PC-3 (cell line): ENCODE data around the gene RASSF5. TPM values are rescaled to one million over a fixed set of nuclear protein-coding genes. Genes with fewer than 3 reads are reported as not detected.

ENCODE experiments used
- ATAC-seq: fragments of 200-7000 bp; cut with Tn5 transposase; 2 replicates; pipeline ENCODE4 v1.9.1; 2020; ENCODE audit warnings: mild to moderate bottlenecking, moderate library complexity
- BruUV-seq: library from RNA; stranded (reverse); fragments of 400-500 nt; replicated peaks from 2 replicates; lab custom pipeline; 2021; lab: Mats Ljungman, UMichigan
- CTCF ChIA-PET: fragments of 300-600 bp; sonication (Branson Sonifier 250); formaldehyde crosslinking; loops from one replicate; lab custom pipeline; 2022; ENCODE audit warnings: antibody characterized with exemption; lab: Charles Lee
- POLR2A ChIA-PET: fragments of 300-600 bp; sonication (Branson Sonifier 250); formaldehyde crosslinking; loops from one replicate; lab custom pipeline; 2022; ENCODE audit warnings: antibody characterized with exemption; ENCODE audit not compliant: unreplicated experiment; lab: Charles Lee
- DNase-seq: peaks from one replicate; pipeline ENCODE4 v3.0.0-alpha.2; 2015
- H2AFZ ChIP-seq: fragments of 300-600 bp; sonication (generic); 2 replicates; pipeline ENCODE4 v1.6.0; 2016; ENCODE audit warnings: antibody characterized with exemption, low read length
- H3F3A ChIP-seq: fragments of 300-600 bp; sonication (generic); one replicate; pipeline ENCODE4 v1.6.0; 2017; ENCODE audit warnings: antibody characterized with exemption, low read length, control low read depth, mild to moderate bottlenecking; ENCODE audit not compliant: unreplicated experiment
- H3K27ac ChIP-seq: fragments of 300-600 bp; sonication (generic); 2 replicates; pipeline ENCODE4 v1.5.1; 2016; ENCODE audit warnings: mild to moderate bottlenecking, low read length
- H3K27me3 ChIP-seq: fragments of 300-600 bp; sonication (generic); 2 replicates; pipeline ENCODE4 v1.6.1; 2016; ENCODE audit warnings: low read length, mixed read lengths
- H3K36me3 ChIP-seq: fragments of 300-600 bp; sonication (generic); 2 replicates; pipeline ENCODE4 v1.6.1; 2016; ENCODE audit warnings: low read depth, mixed run types, low read length, mixed read lengths
- H3K4me1 ChIP-seq: fragments of 300-600 bp; sonication (generic); 2 replicates; pipeline ENCODE4 v1.5.1; 2016; ENCODE audit warnings: low read length; ENCODE audit not compliant: insufficient read depth
- H3K4me2 ChIP-seq: fragments of 300-600 bp; sonication (generic); 2 replicates; pipeline ENCODE4 v1.6.0; 2016; ENCODE audit warnings: low read length
- H3K4me3 ChIP-seq: fragments of 300-600 bp; sonication (generic); 2 replicates; pipeline ENCODE4 v1.5.1; 2016; ENCODE audit warnings: mild to moderate bottlenecking, low read length, mixed read lengths
- H3K79me2 ChIP-seq: fragments of 300-600 bp; sonication (generic); 2 replicates; pipeline ENCODE4 v1.6.1; 2017; ENCODE audit warnings: low read length, mixed read lengths
- H3K9ac ChIP-seq: fragments of 300-600 bp; sonication (generic); 2 replicates; pipeline ENCODE4 v1.6.0; 2016; ENCODE audit warnings: mild to moderate bottlenecking, low read length
- H3K9me2 ChIP-seq: fragments of 300-600 bp; sonication (generic); replicated peaks from 2 replicates; pipeline ENCODE4 v1.6.1; 2016; ENCODE audit warnings: mixed run types, low read length, mixed read lengths
- H3K9me3 ChIP-seq: fragments of 300-600 bp; sonication (generic); 2 replicates; pipeline ENCODE4 v1.6.1; 2016; ENCODE audit warnings: low read length, mixed read lengths
- H4K20me1 ChIP-seq: fragments of 300-600 bp; sonication (generic); 2 replicates; pipeline ENCODE4 v1.6.1; 2016; ENCODE audit warnings: low read length, mixed read lengths
- EZH2 ChIP-seq: fragments of 300-600 bp; sonication (generic); IDR thresholded peaks from one replicate; pipeline ENCODE4 v1.6.1; 2017; ENCODE audit warnings: antibody characterized with exemption, mild to moderate bottlenecking, low read length; ENCODE audit not compliant: unreplicated experiment
- EZH2phosphoT487 ChIP-seq: fragments of 300-600 bp; sonication (generic); IDR thresholded peaks from 2 replicates; pipeline ENCODE4 v1.6.1; 2018; ENCODE audit warnings: mild to moderate bottlenecking, antibody characterized with exemption, low read length, borderline replicate concordance
- intact Hi-C: fragments of 100-400 bp; cut with micrococcal nuclease; formaldehyde crosslinking; loops from 2 replicates; pipeline ENCODE4 v1.9.0; 2023
- total RNA-seq: library from RNA; depleted of rRNA; stranded (reverse); fragments of >200 nt; gene quantifications from 2 replicates; pipeline ENCODE4 v1.2.3, GENCODE V29; 2014
- TF ChIP-seq, protein P1 (sequence below): fragments of 300-600 bp; sonication (generic); conservative IDR thresholded peaks from 2 replicates; pipeline ENCODE4 v1.5.1; 2017; ENCODE audit warnings: antibody characterized with exemption, low read depth, mild to moderate bottlenecking, low read length

The RASSF5 gene
- total RNA-seq, 1 experiment from 2014 or later, result 15.5 TPM

DNA sequence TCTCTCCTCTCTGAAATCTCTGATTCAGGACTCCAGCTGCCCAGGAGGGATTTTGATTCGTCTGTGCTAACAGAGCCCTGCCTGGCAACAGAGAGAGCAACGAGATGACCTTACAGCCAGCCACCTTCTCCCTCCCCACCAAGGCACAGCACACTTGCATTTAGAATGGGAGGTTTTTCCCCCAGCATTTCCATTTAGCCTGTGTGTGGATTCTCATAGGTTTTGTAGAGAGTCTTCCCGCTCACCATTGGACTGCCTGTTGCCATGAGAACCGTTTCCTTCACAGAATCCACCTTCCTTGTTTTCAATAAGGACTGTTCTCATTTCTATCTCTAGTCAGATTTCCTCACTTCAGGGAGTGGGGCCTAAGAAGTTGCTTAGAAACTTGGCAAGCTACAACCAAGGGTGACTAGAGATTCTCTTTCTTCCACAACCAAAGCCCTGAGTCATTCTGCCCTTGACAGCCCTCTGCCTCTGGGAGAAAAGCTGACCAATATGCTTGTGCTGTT lies 42.8 kb upstream of the RASSF5 start:
- Histone ChIP-seq H3K4me1 (peaks cover 16% of the 10 kb centered on the region), H3K27me3 (no peaks in the 10 kb centered on the region), H3K4me3 (no peak overlapping the region), H3K9me2 (no peaks in the 10 kb centered on the region), H3K79me2 (no peaks in the 10 kb centered on the region), H3K9ac (no peak overlapping the region), H4K20me1 (no peaks in the 10 kb centered on the region), H3K9me3 (no peaks in the 10 kb centered on the region), H3K4me2 (no peak overlapping the region), H3K27ac (no peak overlapping the region), H2AFZ (no peak overlapping the region), H3K36me3 (no peaks in the 10 kb centered on the region; the same call in 1 of the 2 replicates), H3F3A (no peaks in the 10 kb centered on the region)
- peak; percentile 64 for DNase-seq
- BruUV-seq, result no TSS peak
- intact Hi-C loops, result no loop called here
- no peak for ATAC-seq
- ChIA-PET CTCF (no interaction called here), POLR2A (no interaction called here)
- TF ChIP-seq EZH2phosphoT487 (no peak), EZH2 (no peak)
- TF ChIP-seq, protein P1, sequence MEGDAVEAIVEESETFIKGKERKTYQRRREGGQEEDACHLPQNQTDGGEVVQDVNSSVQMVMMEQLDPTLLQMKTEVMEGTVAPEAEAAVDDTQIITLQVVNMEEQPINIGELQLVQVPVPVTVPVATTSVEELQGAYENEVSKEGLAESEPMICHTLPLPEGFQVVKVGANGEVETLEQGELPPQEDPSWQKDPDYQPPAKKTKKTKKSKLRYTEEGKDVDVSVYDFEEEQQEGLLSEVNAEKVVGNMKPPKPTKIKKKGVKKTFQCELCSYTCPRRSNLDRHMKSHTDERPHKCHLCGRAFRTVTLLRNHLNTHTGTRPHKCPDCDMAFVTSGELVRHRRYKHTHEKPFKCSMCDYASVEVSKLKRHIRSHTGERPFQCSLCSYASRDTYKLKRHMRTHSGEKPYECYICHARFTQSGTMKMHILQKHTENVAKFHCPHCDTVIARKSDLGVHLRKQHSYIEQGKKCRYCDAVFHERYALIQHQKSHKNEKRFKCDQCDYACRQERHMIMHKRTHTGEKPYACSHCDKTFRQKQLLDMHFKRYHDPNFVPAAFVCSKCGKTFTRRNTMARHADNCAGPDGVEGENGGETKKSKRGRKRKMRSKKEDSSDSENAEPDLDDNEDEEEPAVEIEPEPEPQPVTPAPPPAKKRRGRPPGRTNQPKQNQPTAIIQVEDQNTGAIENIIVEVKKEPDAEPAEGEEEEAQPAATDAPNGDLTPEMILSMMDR, result no peak

DNA sequence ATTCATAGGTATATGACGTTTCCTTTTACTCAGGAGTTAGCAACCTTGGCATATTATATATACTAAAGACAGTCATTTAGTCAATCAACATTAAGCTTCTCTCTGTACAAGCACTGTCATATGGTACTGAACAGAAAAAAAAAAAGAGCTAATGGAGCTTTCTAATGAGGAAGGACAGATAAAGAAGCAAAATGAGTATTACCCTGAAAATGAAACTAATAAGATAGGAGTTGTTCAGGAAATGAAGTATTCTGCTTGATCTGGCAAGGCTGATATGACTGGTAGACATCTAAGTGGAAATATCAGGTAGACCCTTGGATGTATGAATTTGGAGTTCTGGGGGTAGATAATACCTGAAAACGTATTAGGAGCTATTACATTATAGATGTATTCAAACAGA lies 41.4 kb upstream of the RASSF5 start:
- DNase-seq (no peak), ATAC-seq (no peak)
- Histone ChIP-seq H3K4me3 (no peak overlapping the region), H4K20me1 (no peaks in the 10 kb centered on the region), H3K36me3 (no peaks in the 10 kb centered on the region; the same call in 1 of the 2 replicates), H3K9ac (no peak overlapping the region), H3K27me3 (no peaks in the 10 kb centered on the region), H3K4me1 (peaks cover 30% of the 10 kb centered on the region), H3F3A (no peaks in the 10 kb centered on the region), H3K4me2 (no peak overlapping the region), H3K9me2 (no peaks in the 10 kb centered on the region), H3K27ac (no peak overlapping the region), H2AFZ (no peak overlapping the region), H3K9me3 (no peaks in the 10 kb centered on the region), H3K79me2 (peaks cover 6% of the 10 kb centered on the region; the same call in 1 of the 2 replicates)
- intact Hi-C loops, result no loop called here
- CTCF ChIA-PET, result interaction anchor here (0.7 kb wide), 1 partner anchor 664 kb away, joined by 4 read pairs; no protein-coding TSS in a partner anchor
- TF ChIP-seq, protein P1, result no peak
- TF ChIP-seq EZH2, result no peak
- no peak for TF ChIP-seq EZH2phosphoT487
- no TSS peak for BruUV-seq
- POLR2A ChIA-PET, result no interaction called here

DNA sequence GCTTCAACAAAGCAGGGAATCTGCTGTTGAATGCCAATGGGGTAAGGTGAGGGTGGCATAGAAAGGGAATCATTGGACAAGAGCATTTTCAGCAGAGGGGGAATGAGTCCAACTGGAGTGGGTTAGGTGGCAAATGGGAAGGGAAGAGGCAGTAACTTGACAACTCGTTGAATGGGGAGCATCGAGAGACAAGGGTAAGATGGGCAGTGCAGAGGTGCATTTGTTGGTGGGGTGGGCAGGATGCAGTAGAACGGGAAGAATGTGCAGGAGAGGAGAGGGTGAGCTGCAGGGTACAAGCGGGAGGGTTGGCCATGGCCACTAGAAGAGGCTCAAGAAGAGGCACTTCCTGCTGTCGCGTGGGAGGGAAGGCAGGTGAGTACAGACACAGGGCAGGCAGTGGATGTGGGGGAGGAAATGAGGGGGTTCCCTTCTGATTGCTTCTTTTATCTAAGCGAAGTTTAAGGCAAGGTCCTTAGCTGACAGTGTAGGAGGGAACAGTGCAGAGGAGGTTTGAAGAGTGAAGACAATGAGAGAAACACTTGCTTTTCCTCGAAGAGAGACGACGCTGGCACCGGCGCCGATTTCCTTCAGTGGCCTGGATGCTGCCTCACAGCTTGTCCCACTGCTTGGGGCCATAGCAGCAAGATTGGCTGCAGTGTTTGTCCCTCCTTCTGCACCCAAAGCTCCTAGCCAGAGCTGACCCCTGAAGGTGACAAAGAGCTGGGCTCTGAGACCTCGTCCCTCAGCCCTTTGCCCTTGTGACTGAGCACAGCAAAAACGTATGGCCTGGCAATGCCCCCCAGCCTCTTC lies 40.3 kb upstream of the RASSF5 start:
- peaks cover 41% of the 10 kb centered on the region for H3K4me1 ChIP-seq
- no peaks in the 10 kb centered on the region for H3K9me3 ChIP-seq
- H3F3A ChIP-seq, result no peaks in the 10 kb centered on the region
- no peaks in the 10 kb centered on the region for H3K36me3 ChIP-seq
- no peak for TF ChIP-seq EZH2phosphoT487
- no peak for TF ChIP-seq EZH2
- TF ChIP-seq, protein P1, result no peak
- intact Hi-C loops, result no loop called here
- ChIA-PET POLR2A (no interaction called here), CTCF (interaction anchor here (0.6 kb wide), 1 partner anchor 309 kb away, joined by 6 read pairs; no protein-coding TSS in a partner anchor)
- H3K4me2 ChIP-seq, result no peak overlapping the region
- no peak overlapping the region for H2AFZ ChIP-seq
- H4K20me1 ChIP-seq, result no peaks in the 10 kb centered on the region
- H3K27ac ChIP-seq, result no peak overlapping the region
- H3K4me3 ChIP-seq, result no peak overlapping the region
- BruUV-seq, result no TSS peak
- no peaks in the 10 kb centered on the region for H3K9me2 ChIP-seq
- no peaks in the 10 kb centered on the region for H3K27me3 ChIP-seq
- H3K9ac ChIP-seq, result no peak overlapping the region
- H3K79me2 ChIP-seq, result peaks cover 14% of the 10 kb centered on the region
- DNase-seq (no peak), ATAC-seq (no peak)
